Endothelial cell of umbilical vein (primary cell): ENCODE measurements around the gene NDFIP1.

ENCODE experiments used
- CTCF ChIP-seq, 2 donors: IDR thresholded peaks; 1 replicate in 1 of 2; 2 replicates in 1 of 2; pipeline ENCODE4 v1.5.1; 2011; ENCODE audit warnings: low read length in 2 of 2, mild to moderate bottlenecking in 2 of 2, moderate library complexity in 2 of 2, control low read depth in 1 of 2, inconsistent platforms in 1 of 2, low read depth in 1 of 2; ENCODE audit not compliant: insufficient read depth in 1 of 2; ENCODE audit errors: extremely low read depth in 1 of 2
- EZH2 ChIP-seq: IDR thresholded peaks from 2 replicates; pipeline ENCODE4 v1.6.1; 2012; ENCODE audit warnings: borderline replicate concordance, low read depth, mild to moderate bottlenecking, moderate library complexity, low read length, inconsistent platforms; ENCODE audit not compliant: severe bottlenecking
- FOS ChIP-seq: IDR thresholded peaks from 2 replicates; pipeline ENCODE4 v1.6.1; 2011; ENCODE audit warnings: mild to moderate bottlenecking, low read length, moderate library complexity, borderline replicate concordance; ENCODE audit not compliant: insufficient read depth
- JUN ChIP-seq: IDR thresholded peaks from 2 replicates; pipeline ENCODE4 v1.6.1; 2011; ENCODE audit warnings: borderline replicate concordance, low read depth; ENCODE audit not compliant: insufficient read length, insufficient read depth
- MAX ChIP-seq: IDR thresholded peaks from 2 replicates; pipeline ENCODE4 v1.6.1; 2011; ENCODE audit not compliant: insufficient read depth, insufficient read length
- MYC ChIP-seq: IDR thresholded peaks from one replicate; pipeline ENCODE4 v1.6.1; 2011; ENCODE audit warnings: mild to moderate bottlenecking, low read depth, low read length
- POLR2A ChIP-seq: IDR thresholded peaks from 2 replicates; pipeline ENCODE4 v1.6.1; 2012; ENCODE audit warnings: low read depth, mild to moderate bottlenecking, control low read depth, low read length
- POLR2AphosphoS5 ChIP-seq: IDR thresholded peaks from 2 replicates; pipeline ENCODE4 v1.6.1; 2012; ENCODE audit warnings: low read depth, mild to moderate bottlenecking, control low read depth, low read length, moderate library complexity; ENCODE audit not compliant: insufficient read depth

DNA sequence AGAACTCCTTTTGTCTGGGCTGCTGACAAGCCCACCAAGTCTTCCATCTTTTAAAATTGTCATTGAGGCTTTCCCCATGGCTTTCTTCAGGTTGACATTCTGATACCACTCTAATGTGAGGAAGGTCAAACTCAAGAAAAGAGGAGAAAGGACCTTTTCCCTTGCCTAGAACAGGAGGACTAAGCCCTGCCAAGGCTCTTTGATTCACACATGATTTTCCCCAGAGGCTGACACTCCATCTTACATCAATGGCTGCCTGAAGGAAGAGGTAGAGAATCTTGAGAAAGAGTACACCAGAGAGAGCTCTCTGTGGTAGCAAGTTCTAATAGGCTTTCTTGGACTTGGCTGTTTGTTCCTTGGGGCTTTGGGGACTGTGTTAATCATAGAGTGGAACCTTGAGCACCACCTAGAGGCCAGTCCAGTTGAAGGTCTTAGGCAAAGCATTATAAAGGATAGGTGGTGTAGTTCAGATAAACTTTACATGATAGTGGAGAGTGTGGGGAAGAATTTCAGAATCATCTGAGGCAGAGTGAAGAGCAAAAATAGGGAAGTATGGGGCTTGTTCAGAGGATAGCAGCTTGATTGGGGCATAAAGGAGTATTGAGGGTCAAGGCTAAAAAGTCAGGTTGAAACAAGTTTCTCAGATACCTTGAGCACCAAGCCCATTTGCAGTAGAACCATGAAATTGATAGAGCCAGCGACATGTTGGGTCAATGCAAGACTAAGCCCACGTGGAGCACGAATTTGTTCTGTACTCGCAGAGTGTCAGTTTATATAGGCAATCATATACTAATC, 36.7 kb downstream of the NDFIP1 start:
- peak; percentile 71 to 74 for TF ChIP-seq CTCF (IDR thresholded peaks at IDR 0.05; ENCODE audit: extremely low read depth in 1 of 2, insufficient read depth in 1 of 2, low read depth in 1 of 2, low read length in 2 of 2)
- no peak for TF ChIP-seq MAX
- TF ChIP-seq POLR2AphosphoS5 = no peak
- TF ChIP-seq POLR2A = no peak
- no peak for TF ChIP-seq EZH2
- TF ChIP-seq JUN = no peak
- TF ChIP-seq FOS = no peak
- TF ChIP-seq MYC = no peak
